Naive thymus-derived CD8-positive, alpha-beta T cell (primary cell): Measurements from ENCODE around the gene CRELD1. TPM values are rescaled to one million over a fixed set of nuclear protein-coding genes. Genes with fewer than 3 reads are reported as not detected.
A peak's percentile ranks its signal among the peaks of the same experiment; 100 is the strongest.
"Not testable (repeated sequence)": the region's sequence is repeated elsewhere in the genome, so short reads cannot be mapped to it uniquely, and the experiment has no call there.

ENCODE experiments used
- ATAC-seq, 2 donors: fragments of 150-1000 bp; cut with Tn5 transposase in 1 of 2; sonication (Bioruptor Pico), chemical (Tn5 transposase) in 1 of 2; 1 replicate in 1 of 2; 2 replicates in 1 of 2; pipeline ENCODE4 v1.10.0; 2021; ENCODE audit warnings: mild to moderate bottlenecking in 2 of 2, moderate library complexity in 2 of 2
- POLR2A ChIA-PET: fragments of 350-600 bp; sonication (Branson Sonifier 250); formaldehyde crosslinking; loops from one replicate; lab custom pipeline; 2021; ENCODE audit warnings: antibody characterized with exemption; lab: Charles Lee
- DNase-seq, 10 donors: peaks; one replicate each; pipeline versions ENCODE4 v3.0.0 to v3.0.0-alpha.2; 2020 to 2022
- H3K27ac Mint-ChIP-seq, 10 donors: one replicate each; pipeline ENCODE4 v1.8.0; 2020 to 2022; ENCODE audit warnings: mild to moderate bottlenecking in 10 of 10, mixed read lengths in 10 of 10, moderate library complexity in 4 of 10, inconsistent platforms in 1 of 10
- H3K27me3 Mint-ChIP-seq, 5 donors: one replicate each; pipeline ENCODE4 v1.8.0; 2021 to 2022; ENCODE audit warnings: mixed read lengths in 5 of 5
- H3K36me3 Mint-ChIP-seq, 3 donors: one replicate each; pipeline ENCODE4 v1.8.0; 2020 to 2022; ENCODE audit warnings: mixed read lengths in 3 of 3, mild to moderate bottlenecking in 2 of 3, inconsistent platforms in 1 of 3
- H3K4me1 Mint-ChIP-seq, 4 donors: one replicate each; pipeline ENCODE4 v1.8.0; 2021 to 2022; ENCODE audit warnings: mixed read lengths in 4 of 4
- H3K4me3 Mint-ChIP-seq, 10 donors: one replicate each; pipeline ENCODE4 v1.8.0; 2020 to 2022; ENCODE audit warnings: mild to moderate bottlenecking in 10 of 10, mixed read lengths in 10 of 10, moderate library complexity in 6 of 10, inconsistent platforms in 1 of 10
- H3K9me3 Mint-ChIP-seq, 9 donors: one replicate each; pipeline ENCODE4 v1.8.0; 2020 to 2022; ENCODE audit warnings: mixed read lengths in 9 of 9, mild to moderate bottlenecking in 3 of 9, inconsistent platforms in 1 of 9, moderate library complexity in 1 of 9
- polyA plus RNA-seq, 3 donors: library from polyadenylated mRNA; unstranded; fragments of 300-500 nt; fragmentation: Illumina TruSeq; gene quantifications; one replicate each; pipeline ENCODE4 v1.2.3, GENCODE V29; 2021
- total RNA-seq, 8 experiments: library from RNA in 2 of 8; stranded (reverse) in 2 of 8; gene quantifications; one replicate each; pipeline ENCODE4 v1.2.3 and lab custom pipeline; 2021 to 2026

The CRELD1 gene
- total and polyA plus RNA-seq, 5 experiments from 2014 or later: 25.5 to 58.3 (median 33.3) TPM

GRCh38 chr3:9939906-9940305, 6.3 kb downstream of the CRELD1 start:
- H3K27ac Mint-ChIP-seq, H3K4me3 Mint-ChIP-seq, ATAC-seq, H3K27me3 Mint-ChIP-seq, H3K9me3 Mint-ChIP-seq, POLR2A ChIA-PET: not testable (repeated sequence)
- Mint-ChIP-seq H3K4me1 (peaks cover 13 to 24% (median 18%) of the 10 kb centered on the region in 4 donors), H3K36me3 (peaks cover 0 to 37% (median 4%) of the 10 kb centered on the region in 3 donors)
- DNase-seq: peak in 1 of 10 donors; percentile 31

- no peaks in the 10 kb centered on the region for H3K9me3 Mint-ChIP-seq
- peaks cover 0 to 29% (median 4%) of the 10 kb centered on the region in 3 donors for H3K36me3 Mint-ChIP-seq
These were observed 7.1 kb downstream of the CRELD1 start for GRCh38 chr3:9940746-9941145.

DNA sequence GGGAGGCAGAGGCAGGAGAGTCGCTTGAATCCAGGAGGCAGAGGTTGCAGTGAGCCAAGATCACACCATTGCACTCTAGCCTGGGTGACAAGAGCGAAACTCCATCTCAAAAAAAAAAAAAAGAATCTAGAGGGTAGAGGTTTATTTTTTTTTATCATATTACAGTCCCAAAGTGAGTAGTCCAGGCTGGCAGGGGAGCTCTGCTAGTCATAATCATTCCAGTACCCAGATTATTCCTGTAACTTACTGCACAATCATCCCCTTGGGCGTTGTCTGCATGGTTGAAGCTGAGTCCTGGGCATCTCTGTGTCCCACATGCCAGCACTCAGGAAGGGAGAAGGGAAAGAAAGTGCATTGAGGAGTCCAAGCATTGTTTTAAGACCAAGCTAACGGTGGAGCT, 8.5 kb downstream of the CRELD1 start:
- DNase-seq: peak in 1 of 10 donors; percentile 21
- no peaks in the 10 kb centered on the region for H3K27me3 Mint-ChIP-seq
- POLR2A ChIA-PET: interaction anchor here (0.5 to 4.0 kb wide), 5 partner anchors 9 to 252 kb away, joined by 3 to 33 read pairs (median 3); partner anchors contain the start of genes CRELD1 and PRRT3
- peaks cover 1 to 9% (median 5%) of the 10 kb centered on the region in 4 donors for H3K4me1 Mint-ChIP-seq
- no peak for ATAC-seq
- H3K9me3 Mint-ChIP-seq: no peaks in the 10 kb centered on the region
- peak overlapping the region in 3 of 10 donors; percentile 47 to 53 (median 51) for H3K27ac Mint-ChIP-seq
- H3K36me3 Mint-ChIP-seq: peaks cover 0 to 19% (median 2%) of the 10 kb centered on the region in 3 donors
- no peak overlapping the region for H3K4me3 Mint-ChIP-seq

More at GRCh38 chr3:9940746-9941145, 7.1 kb downstream of the CRELD1 start:
- ATAC-seq: no peak
- peak in 1 of 10 donors; percentile 26 for DNase-seq
- Mint-ChIP-seq H3K4me3 (no peak overlapping the region), H3K27ac (peak overlapping the region in 1 of 10 donors; percentile 74), H3K27me3 (no peaks in the 10 kb centered on the region), H3K4me1 (peaks cover 5 to 16% (median 13%) of the 10 kb centered on the region in 4 donors)
- POLR2A ChIA-PET: no interaction called here

DNA sequence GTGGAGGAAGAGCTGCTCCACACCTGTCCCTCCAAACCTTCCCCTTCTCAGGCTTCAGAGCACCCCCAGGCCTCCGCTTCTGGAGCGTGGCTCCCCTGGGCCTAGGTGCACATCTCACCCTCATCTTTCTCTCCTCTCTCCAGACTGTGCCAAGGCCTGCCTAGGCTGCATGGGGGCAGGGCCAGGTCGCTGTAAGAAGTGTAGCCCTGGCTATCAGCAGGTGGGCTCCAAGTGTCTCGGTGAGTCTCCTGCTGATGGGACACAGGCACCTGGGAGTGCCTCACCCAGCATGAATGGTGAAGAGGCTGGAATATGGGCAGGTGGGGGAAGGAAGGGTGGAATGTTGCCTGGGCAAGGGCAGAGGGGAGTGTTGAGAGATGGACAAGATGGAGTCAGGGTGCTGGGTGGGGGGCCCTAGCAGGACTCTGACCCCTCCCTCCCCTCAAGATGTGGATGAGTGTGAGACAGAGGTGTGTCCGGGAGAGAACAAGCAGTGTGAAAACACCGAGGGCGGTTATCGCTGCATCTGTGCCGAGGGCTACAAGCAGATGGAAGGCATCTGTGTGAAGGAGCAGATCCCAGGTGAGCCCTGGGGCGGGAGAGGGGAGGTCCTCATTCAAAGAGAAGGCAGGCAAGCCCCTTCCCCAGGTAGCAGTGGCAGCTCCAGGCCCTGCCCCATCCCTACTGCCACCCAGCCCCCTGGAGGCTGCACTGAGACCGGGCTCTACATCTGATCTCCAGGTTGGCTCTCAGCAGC, 9.5 kb downstream of the CRELD1 start:
- H3K9me3 Mint-ChIP-seq: no peaks in the 10 kb centered on the region
- peak overlapping the region in 5 of 10 donors; percentile 21 to 70 (median 55) for H3K27ac Mint-ChIP-seq
- H3K4me1 Mint-ChIP-seq: peaks cover 0 to 9% (median 4%) of the 10 kb centered on the region in 4 donors
- DNase-seq: peak in 1 of 10 donors; percentile 27
- no peaks in the 10 kb centered on the region for H3K27me3 Mint-ChIP-seq
- POLR2A ChIA-PET: interaction anchor here (0.7 to 4.0 kb wide), 2 partner anchors 9 to 10 kb away, joined by 3 to 33 read pairs; partner anchors contain the start of genes CRELD1 and PRRT3
- peak overlapping the region in 2 of 10 donors; percentile 36 to 67 for H3K4me3 Mint-ChIP-seq
- H3K36me3 Mint-ChIP-seq: peaks cover 0 to 14% (median 2%) of the 10 kb centered on the region in 3 donors
- no peak for ATAC-seq

DNA sequence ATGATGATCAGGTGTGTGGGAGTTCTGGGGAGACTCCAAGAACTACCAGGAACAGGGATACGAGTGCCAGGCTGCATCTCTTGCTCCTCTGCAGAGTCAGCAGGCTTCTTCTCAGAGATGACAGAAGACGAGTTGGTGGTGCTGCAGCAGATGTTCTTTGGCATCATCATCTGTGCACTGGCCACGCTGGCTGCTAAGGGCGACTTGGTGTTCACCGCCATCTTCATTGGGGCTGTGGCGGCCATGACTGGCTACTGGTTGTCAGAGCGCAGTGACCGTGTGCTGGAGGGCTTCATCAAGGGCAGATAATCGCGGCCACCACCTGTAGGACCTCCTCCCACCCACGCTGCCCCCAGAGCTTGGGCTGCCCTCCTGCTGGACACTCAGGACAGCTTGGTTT, 10.6 kb downstream of the CRELD1 start:
- Mint-ChIP-seq H3K36me3 (peaks cover 0 to 10% (median 2%) of the 10 kb centered on the region in 3 donors), H3K4me1 (peaks cover 0 to 9% (median 4%) of the 10 kb centered on the region in 4 donors), H3K9me3 (no peaks in the 10 kb centered on the region), H3K27me3 (no peaks in the 10 kb centered on the region), H3K4me3 (no peak overlapping the region), H3K27ac (peak overlapping the region in 6 of 10 donors; percentile 29 to 70 (median 47))
- POLR2A ChIA-PET: interaction anchor here (4.0 kb wide), 1 partner anchor 11 kb away, joined by 33 read pairs; the partner anchor contains the start of gene CRELD1
- ATAC-seq (no peak), DNase-seq (peak in 1 of 10 donors; percentile 53)

DNA sequence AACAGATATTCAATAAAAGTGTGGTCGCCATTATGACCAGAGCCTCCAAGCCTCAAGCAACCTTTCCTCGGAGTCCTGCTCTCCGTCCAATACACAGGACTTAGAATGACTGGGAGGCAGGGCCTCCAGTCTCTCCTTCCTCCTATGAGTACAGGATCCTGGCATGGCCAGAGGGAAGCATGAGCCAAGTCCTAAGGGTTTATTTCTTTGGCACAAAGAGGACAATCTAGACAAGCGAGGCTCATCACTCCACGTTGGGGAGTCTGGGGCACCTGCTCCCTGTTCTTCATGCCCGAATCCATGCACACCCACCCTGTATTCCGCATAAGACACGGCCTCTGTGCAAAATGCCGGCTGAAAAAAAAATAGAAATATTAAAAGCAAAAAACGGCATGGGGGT, 11.7 kb downstream of the CRELD1 start:
- Mint-ChIP-seq H3K36me3 (peaks cover 0 to 10% (median 2%) of the 10 kb centered on the region in 3 donors), H3K4me3 (peak overlapping the region in 8 of 10 donors; percentile 9 to 60 (median 52)), H3K9me3 (no peaks in the 10 kb centered on the region), H3K27me3 (no peaks in the 10 kb centered on the region), H3K27ac (peak overlapping the region in 6 of 10 donors; percentile 75 to 87 (median 82)), H3K4me1 (peaks cover 0 to 9% (median 4%) of the 10 kb centered on the region in 4 donors)
- POLR2A ChIA-PET: interaction anchor here (2.9 to 4.0 kb wide), 2 partner anchors 11 to 12 kb away, joined by 33 to 73 read pairs; partner anchors contain the start of gene CRELD1
- ATAC-seq (no peak), DNase-seq (no peak)

GRCh38 chr3:9946112-9947024, 12.7 kb downstream of the CRELD1 start:
- H3K4me3 Mint-ChIP-seq: peak overlapping the region; percentile 71 to 87 (median 81)
- no peaks in the 10 kb centered on the region for H3K27me3 Mint-ChIP-seq
- H3K36me3 Mint-ChIP-seq: peaks cover 0 to 5% (median 0%) of the 10 kb centered on the region in 3 donors
- peak overlapping the region; percentile 64 to 93 (median 85) for H3K27ac Mint-ChIP-seq
- no peaks in the 10 kb centered on the region for H3K9me3 Mint-ChIP-seq
- DNase-seq: peak; percentile 62 to 87 (median 79)
- ATAC-seq: peak; percentile 92 to 96
- POLR2A ChIA-PET: interaction anchor here (0.5 to 2.9 kb wide), 4 partner anchors 12 to 196 kb away, joined by 3 to 73 read pairs (median 8); partner anchors contain the start of genes CRELD1 and JAGN1
- H3K4me1 Mint-ChIP-seq: peaks cover 4 to 16% (median 12%) of the 10 kb centered on the region in 4 donors

GRCh38 chr3:9947025-9947995, 13.7 kb downstream of the CRELD1 start:
- peaks cover 0 to 3% (median 0%) of the 10 kb centered on the region in 3 donors for H3K36me3 Mint-ChIP-seq
- ATAC-seq: no peak
- POLR2A ChIA-PET: interaction anchor here (1.3 to 2.9 kb wide), 2 partner anchors 13 to 57 kb away, joined by 14 to 73 read pairs; partner anchors contain the start of genes CRELD1 and JAGN1
- no peak overlapping the region for H3K4me3 Mint-ChIP-seq
- H3K27ac Mint-ChIP-seq: no peak overlapping the region
- H3K27me3 Mint-ChIP-seq: no peaks in the 10 kb centered on the region
- no peak for DNase-seq
- peaks cover 6 to 21% (median 17%) of the 10 kb centered on the region in 4 donors for H3K4me1 Mint-ChIP-seq
- H3K9me3 Mint-ChIP-seq: no peaks in the 10 kb centered on the region

DNA sequence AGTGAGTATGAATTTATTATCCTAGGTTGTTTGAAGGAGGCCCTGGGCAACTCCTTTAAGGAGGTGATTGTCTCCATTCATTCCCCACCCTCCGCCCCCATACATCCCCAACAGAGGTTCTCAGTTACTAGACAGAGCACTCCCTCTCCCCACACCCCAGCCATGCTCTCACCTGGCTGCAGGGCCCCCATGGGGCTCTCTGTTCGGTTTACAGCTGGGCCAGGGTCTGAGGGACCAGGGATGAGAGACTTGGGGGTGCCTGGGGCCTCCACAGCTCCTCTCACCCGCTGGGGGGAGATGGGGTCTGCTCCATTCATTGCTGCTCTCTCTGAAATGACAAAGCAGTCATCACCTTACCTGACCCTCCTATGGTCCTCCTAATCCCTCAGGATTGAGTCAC, 15.0 kb downstream of the CRELD1 start:
- H3K4me3 Mint-ChIP-seq: no peak overlapping the region
- no peak for ATAC-seq
- H3K27ac Mint-ChIP-seq: no peak overlapping the region
- no peaks in the 10 kb centered on the region for H3K36me3 Mint-ChIP-seq
- H3K27me3 Mint-ChIP-seq: no peaks in the 10 kb centered on the region
- peaks cover 6 to 28% (median 18%) of the 10 kb centered on the region in 4 donors for H3K4me1 Mint-ChIP-seq
- H3K9me3 Mint-ChIP-seq: no peaks in the 10 kb centered on the region
- DNase-seq: no peak
- POLR2A ChIA-PET: interaction anchor here (0.6 to 6.8 kb wide), 2 partner anchors 15 to 47 kb away, joined by 3 to 73 read pairs; partner anchors contain the start of gene CRELD1

- no peak overlapping the region for H3K4me3 Mint-ChIP-seq
- peaks cover 6 to 28% (median 18%) of the 10 kb centered on the region in 4 donors for H3K4me1 Mint-ChIP-seq
- DNase-seq (no peak), ATAC-seq (no peak)
- POLR2A ChIA-PET: interaction anchor here (0.5 to 6.8 kb wide), 3 partner anchors 16 to 195 kb away, joined by 3 to 73 read pairs (median 3); partner anchors contain the start of gene CRELD1
- H3K9me3 Mint-ChIP-seq: no peaks in the 10 kb centered on the region
- no peaks in the 10 kb centered on the region for H3K27me3 Mint-ChIP-seq
- no peaks in the 10 kb centered on the region for H3K36me3 Mint-ChIP-seq
- H3K27ac Mint-ChIP-seq: peak overlapping the region in 1 of 10 donors; percentile 68
These were observed 15.5 kb downstream of the CRELD1 start for GRCh38 chr3:9949115-9949514.

GRCh38 chr3:9949626-9950025, 16.0 kb downstream of the CRELD1 start:
- H3K4me3 Mint-ChIP-seq: no peak overlapping the region
- H3K9me3 Mint-ChIP-seq: no peaks in the 10 kb centered on the region
- no peak for ATAC-seq

More at GRCh38 chr3:9949626-9950025, 16.0 kb downstream of the CRELD1 start:
- H3K27me3 Mint-ChIP-seq: no peaks in the 10 kb centered on the region
- POLR2A ChIA-PET: interaction anchor here (0.5 to 6.8 kb wide), 4 partner anchors 16 to 195 kb away, joined by 3 to 73 read pairs (median 4); partner anchors contain the start of gene CRELD1
- H3K36me3 Mint-ChIP-seq: no peaks in the 10 kb centered on the region
- no peak for DNase-seq
- H3K4me1 Mint-ChIP-seq: peaks cover 6 to 28% (median 18%) of the 10 kb centered on the region in 4 donors
- peak overlapping the region in 1 of 10 donors; percentile 68 for H3K27ac Mint-ChIP-seq
